HG03060 (cell line): ENCODE measurements around the gene TEDC2.
"Not testable (repeated sequence)": the region's sequence is repeated elsewhere in the genome, so short reads cannot be mapped to it uniquely, and the experiment has no call there.

Source experiments
- ATAC-seq: cut with Tn5 transposase; IDR thresholded peaks from one replicate; pipeline ENCODE4 v1.9.1; 2021; ENCODE audit warnings: low read depth, moderate number of reproducible peaks; ENCODE audit not compliant: unreplicated experiment

Gene TEDC2

GRCh38 chr16:2459647-2460390, at the start of gene TEDC2:
TEDC2 (plus strand) TSS chr16:2460109; CDS start chr16:2460145, 36 bp downstream.
- ATAC-seq = peak; percentile 53

- ATAC-seq = no peak
Measured at GRCh38 chr16:2415085-2415484, 44.8 kb upstream of the TEDC2 start.

DNA sequence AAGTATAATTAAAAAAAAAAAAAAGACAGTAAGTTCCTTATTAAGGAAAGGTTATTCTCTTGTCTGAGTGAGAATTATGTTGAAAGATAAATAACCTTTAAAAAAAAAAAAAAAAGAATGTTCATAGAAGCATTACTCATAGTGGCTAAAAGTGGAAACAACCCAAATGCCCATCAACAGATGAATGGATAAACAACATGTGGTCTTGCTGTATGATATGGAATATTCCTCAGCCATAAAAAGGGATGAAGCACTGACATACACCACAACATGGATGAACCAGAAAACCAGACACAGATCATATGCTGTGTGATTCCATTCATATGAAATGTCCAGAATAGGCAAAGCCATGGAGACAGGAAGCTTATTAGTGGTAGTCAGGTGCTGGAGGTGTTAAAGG, 39.9 kb upstream of the TEDC2 start:
- no peak for ATAC-seq

- no peak for ATAC-seq
Measured at GRCh38 chr16:2422123-2422867, 37.6 kb upstream of the TEDC2 start.

GRCh38 chr16:2424061-2425007, 35.6 kb upstream of the TEDC2 start:
- ATAC-seq = no peak

GRCh38 chr16:2425008-2425518, 34.8 kb upstream of the TEDC2 start:
- ATAC-seq = no peak

GRCh38 chr16:2425825-2426430, 34.0 kb upstream of the TEDC2 start:
- ATAC-seq = no peak

DNA sequence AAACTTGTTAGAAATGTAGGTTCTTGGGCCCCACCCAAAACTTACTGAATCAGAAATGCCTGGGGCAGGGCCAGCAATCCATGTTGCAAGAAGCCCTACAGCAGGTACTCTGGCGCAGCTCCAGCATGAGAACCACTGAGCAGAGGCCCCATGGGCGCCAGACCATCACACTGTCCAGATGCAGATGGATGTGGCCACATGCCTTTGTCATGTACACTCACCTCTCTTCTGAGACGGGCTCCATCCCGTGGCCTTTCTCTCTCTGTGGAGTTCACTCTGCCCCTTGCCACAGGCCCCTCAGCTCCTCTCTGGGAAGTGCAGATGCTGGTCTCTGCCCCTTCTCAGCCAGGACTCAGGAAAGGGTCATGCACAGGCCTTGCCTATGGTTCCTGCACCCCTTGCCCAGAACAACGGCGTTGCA, 33.0 kb upstream of the TEDC2 start:
- no peak for ATAC-seq

DNA sequence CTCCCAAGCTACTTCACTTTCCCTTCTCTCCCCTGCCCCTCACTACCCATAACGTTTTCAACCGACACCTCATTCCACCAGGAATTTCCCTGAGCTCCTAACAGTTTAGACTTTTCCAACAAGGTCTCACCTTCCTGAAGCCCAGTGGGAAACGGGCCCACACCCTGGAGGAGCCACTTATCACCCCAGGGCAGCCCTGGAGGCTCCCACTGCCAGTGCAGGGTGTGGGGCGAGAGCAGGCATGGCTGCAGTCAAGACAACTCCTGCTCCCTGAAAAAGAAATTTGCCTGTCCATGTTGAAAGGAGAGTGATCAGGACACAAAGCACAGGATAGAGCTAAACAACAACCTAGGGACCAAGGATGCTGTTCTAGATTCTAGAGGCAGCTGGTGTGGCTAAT, 32.4 kb upstream of the TEDC2 start:
- no peak for ATAC-seq

DNA sequence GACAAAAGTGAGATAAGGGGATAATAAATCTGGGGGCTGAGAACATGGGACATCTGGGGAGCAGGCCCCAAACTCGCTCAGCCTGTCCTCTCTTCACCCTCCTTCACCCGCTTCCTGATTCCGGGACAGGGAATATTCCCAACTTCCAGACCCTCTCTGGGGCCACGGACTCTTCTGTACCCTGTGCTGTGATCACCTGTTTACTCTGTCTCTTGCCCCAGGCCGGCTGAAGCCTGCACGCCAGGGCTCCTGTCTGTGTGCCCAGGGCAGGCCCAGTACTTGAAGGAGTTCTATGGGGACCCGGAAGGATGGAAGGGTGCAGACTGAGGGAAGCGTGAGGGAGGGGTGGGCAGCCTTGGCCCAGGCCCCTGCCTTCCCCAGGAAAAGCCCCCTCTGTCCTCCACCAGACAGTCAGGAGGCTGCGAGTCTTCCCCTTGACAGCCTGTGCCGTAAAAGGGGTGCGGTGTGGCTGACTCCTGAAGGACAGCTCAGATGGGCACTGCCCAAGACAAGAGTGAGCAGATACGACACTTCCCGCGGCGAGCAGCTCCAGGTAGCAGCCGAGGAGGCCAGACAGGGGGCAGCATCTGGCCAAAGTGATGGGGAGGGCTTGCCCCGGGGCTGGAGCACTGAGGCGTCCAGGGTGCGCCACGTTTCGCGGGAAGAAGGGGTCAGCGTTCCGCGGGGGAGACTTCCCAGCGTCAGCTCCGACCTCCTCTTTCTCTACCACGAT, 31.7 kb upstream of the TEDC2 start:
- peak; percentile 6 for ATAC-seq

DNA sequence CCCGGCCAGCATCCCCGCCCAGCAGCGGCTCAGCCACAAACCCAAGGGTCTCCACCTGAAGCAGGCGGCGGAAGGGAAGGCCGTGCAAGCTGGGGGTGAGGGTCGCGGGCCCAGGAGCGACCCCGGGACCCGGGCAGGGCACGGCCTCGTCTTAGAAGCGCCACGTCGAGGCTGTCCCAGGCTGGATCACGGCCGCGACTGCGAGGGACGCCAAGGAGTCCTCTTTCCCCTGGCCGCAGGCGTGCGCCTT, 31.2 kb upstream of the TEDC2 start:
- ATAC-seq = peak; percentile 4

- peak; percentile 62 for ATAC-seq
Measured at GRCh38 chr16:2429034-2429770, 30.7 kb upstream of the TEDC2 start, which contains the start of gene CCNF. CCNF (plus strand) TSS chr16:2429447; CDS start chr16:2429482, 35 bp downstream.

GRCh38 chr16:2429771-2430663, 29.9 kb upstream of the TEDC2 start:
- peak; percentile 22 for ATAC-seq

GRCh38 chr16:2432286-2432685, 27.6 kb upstream of the TEDC2 start:
- no peak for ATAC-seq

DNA sequence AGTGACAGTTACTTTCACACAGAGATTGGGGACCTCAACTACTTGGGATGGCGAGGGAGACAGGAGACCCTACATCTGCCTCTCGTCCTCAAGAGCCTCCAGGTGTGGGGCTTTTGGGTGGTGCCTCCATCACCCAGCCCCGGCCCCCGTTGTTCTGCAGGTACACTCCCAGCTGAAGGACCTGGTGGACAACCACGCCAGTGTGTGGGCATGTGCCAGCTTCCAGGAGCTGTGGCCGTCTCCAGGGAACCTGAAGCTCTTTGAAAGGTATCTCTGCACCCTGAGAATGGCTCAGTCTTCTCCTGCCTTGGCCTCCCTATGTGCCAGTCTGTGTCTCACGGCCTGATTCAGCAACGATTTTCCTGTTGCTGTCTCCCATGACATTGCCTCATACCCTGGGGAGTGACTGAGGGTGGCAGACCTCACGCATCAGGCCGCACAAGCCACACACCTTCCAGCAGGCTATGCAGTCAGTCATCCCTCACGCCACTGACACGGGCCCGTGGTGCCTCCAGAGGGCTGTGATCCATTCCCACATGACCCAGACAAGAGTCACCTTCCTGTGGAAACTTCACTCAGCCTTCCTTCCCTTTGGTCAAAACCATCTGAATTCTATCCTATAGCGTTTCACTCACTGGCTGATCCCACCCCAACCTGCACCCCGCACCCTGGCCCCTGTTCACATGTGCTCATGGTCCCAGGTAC, 27.0 kb upstream of the TEDC2 start:
- ATAC-seq = no peak

DNA sequence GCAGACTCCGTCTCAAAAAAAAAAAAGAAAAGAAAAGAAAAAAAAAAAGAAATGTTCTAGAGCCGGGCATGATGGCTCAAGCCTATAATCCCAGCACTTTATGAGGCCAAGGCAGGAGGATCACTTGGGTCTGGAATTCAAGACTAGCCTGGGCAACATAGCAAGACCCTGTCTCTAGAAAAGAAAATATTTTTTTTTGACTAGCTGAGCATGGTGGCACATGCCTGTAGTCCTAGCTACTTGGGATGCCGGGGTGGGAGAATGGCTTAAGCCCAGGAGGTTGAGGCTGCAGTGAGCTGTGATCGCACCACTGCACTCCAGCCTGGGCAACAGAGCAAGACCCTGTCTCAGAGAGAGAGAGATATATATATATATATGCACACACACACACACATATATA, 24.7 kb upstream of the TEDC2 start:
- not testable (repeated sequence) for ATAC-seq

DNA sequence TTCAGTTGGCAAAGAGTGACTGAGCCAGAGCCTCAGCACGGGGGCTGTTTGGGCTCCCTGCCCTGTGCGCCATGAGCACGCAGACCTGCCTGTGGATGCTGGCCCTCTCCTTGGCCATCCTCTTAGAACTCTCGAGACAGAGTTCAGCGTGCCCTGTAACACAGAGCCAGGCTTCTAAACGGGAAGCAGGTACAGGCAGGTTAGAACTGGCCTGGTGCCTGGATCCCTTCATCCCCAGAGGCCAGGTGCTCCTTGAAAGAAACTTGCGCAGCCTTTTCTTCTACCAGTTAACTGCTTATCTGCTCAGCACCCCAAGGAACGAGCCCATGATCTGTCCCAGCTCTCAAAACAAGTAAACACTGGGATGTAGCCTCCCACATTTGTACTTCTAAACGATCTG, 23.8 kb upstream of the TEDC2 start:
- ATAC-seq = no peak
